Measurements from ENCODE around the gene ARRDC2. TPM values are rescaled to one million over a fixed set of nuclear protein-coding genes. Genes with fewer than 3 reads are reported as not detected.

The ARRDC2 gene
- total RNA-seq, 1 donor from 2014 or later: 13.4 TPM

GRCh38 chr19:18059902-18060301 is 51.9 kb downstream of the ARRDC2 start:
- no peak overlapping the region for H3K4me3 ChIP-seq (ENCODE audit: low read depth, low read length)
- TF ChIP-seq, protein P1, sequence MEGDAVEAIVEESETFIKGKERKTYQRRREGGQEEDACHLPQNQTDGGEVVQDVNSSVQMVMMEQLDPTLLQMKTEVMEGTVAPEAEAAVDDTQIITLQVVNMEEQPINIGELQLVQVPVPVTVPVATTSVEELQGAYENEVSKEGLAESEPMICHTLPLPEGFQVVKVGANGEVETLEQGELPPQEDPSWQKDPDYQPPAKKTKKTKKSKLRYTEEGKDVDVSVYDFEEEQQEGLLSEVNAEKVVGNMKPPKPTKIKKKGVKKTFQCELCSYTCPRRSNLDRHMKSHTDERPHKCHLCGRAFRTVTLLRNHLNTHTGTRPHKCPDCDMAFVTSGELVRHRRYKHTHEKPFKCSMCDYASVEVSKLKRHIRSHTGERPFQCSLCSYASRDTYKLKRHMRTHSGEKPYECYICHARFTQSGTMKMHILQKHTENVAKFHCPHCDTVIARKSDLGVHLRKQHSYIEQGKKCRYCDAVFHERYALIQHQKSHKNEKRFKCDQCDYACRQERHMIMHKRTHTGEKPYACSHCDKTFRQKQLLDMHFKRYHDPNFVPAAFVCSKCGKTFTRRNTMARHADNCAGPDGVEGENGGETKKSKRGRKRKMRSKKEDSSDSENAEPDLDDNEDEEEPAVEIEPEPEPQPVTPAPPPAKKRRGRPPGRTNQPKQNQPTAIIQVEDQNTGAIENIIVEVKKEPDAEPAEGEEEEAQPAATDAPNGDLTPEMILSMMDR (conservative IDR thresholded peaks at IDR 0.05; ENCODE audit: low read depth, low read length): no peak
- no peak for DNase-seq (ENCODE audit: low read depth)

DNA sequence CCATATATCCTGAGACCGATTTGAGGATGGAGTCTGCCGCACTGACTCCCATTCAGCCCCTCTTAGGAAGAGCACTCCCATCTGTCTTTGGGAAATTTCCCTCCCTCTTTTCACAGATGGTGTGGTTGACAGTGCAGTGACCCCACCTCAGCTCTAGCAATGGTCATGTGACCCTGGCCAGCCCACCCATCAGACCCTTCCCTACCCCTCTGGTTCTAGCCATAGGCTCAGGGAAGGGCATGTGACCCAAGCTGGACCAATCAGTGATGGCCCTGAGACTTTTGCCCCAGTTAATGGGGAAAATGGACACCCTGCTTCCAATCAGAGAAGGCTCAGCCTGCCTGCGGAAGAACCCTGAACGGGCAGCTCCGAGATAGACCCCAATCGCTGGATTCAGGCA is 52.5 kb downstream of the ARRDC2 start:
- TF ChIP-seq, protein P1 (conservative IDR thresholded peaks at IDR 0.05; ENCODE audit: low read depth, low read length): no peak
- no peak for DNase-seq (ENCODE audit: low read depth)
- no peak overlapping the region for H3K4me3 ChIP-seq (ENCODE audit: low read depth, low read length)

DNA sequence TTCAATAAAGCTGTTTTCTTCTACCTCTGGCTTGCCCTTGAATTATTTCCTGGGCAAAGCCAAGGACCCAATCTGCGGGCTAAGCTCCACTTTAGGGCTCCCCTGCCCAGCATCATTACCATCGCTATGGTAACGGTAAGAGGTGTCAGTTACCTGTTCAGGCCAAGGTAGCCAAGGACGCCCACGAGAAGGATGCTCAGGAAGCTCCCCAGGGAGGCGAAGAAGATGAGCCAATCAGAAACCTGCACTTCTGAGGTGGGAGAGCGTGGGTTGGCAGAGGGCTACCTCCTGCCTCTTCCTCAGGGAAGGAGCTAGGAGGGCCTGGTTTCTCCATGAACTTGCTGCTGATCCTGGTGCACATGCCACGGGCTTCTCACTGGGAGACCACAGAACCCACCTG is 54.1 kb downstream of the ARRDC2 start:
- TF ChIP-seq, protein P1 (conservative IDR thresholded peaks at IDR 0.05; ENCODE audit: low read depth, low read length): no peak
- no peak overlapping the region for H3K4me3 ChIP-seq (ENCODE audit: low read depth, low read length)
- DNase-seq (ENCODE audit: low read depth): no peak

DNA sequence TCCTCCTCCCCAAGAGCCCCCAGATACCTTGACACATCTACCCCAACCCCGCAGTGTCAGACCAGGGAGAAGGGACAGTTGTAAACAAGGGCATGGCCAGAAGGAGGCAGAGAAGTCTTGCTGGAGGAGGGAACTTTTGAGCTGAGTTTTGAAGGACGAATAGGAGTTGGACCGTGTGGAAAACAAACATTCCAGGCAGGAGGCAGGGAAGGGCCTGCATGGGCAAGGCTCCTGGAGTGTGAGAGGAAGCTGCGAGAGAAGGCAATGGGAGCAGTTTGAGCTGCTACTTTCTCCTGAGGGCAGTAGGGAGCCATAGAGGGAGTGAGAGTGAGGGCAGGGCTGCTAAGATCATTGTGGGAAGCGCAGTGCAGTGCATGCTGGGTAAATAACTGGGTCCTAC is 55.5 kb downstream of the ARRDC2 start:
- no peak for DNase-seq (ENCODE audit: low read depth)
- TF ChIP-seq, protein P1 (conservative IDR thresholded peaks at IDR 0.05; ENCODE audit: low read depth, low read length): no peak
- H3K4me3 ChIP-seq (ENCODE audit: low read depth, low read length): no peak overlapping the region

Other genes starting within 250 kb of the ARRDC2 start
- gene B3GNT3, start 213.0 kb upstream of the ARRDC2 start, total RNA-seq: 11.1 and 17.3 TPM in 2 replicates
- not detected in 2 replicates for gene INSL3, start 186.7 kb upstream of the ARRDC2 start, total RNA-seq
- gene JAK3, start 160.2 kb upstream of the ARRDC2 start, total RNA-seq: 5.3 and 8.0 TPM in 2 replicates
- gene RPL18A, start 148.3 kb upstream of the ARRDC2 start, total RNA-seq: 1,780 and 2,411 TPM in 2 replicates
- gene SLC5A5, start 136.2 kb upstream of the ARRDC2 start, total RNA-seq: not detected in 2 replicates
- gene CCDC124, start 75.2 kb upstream of the ARRDC2 start, total RNA-seq: 68.4 and 115 TPM in 2 replicates
- not detected in 2 replicates for gene KCNN1, start 41.1 kb upstream of the ARRDC2 start, total RNA-seq
- not detected in 2 replicates for gene IL12RB1, start 78.8 kb downstream of the ARRDC2 start, total RNA-seq
- gene MAST3, start 89.6 kb downstream of the ARRDC2 start, total RNA-seq: 1.7 and 3.5 TPM in 2 replicates
- gene PIK3R2, start 145.0 kb downstream of the ARRDC2 start, total RNA-seq: 15.3 and 19.9 TPM in 2 replicates
- 10.1 and 11.3 TPM in 2 replicates for gene IFI30, start 165.6 kb downstream of the ARRDC2 start, total RNA-seq
- gene MPV17L2, start 185.0 kb downstream of the ARRDC2 start, total RNA-seq: 50.1 and 70.9 TPM in 2 replicates
- gene RAB3A, start 195.9 kb downstream of the ARRDC2 start, total RNA-seq: 0.17 and 0.43 TPM in 2 replicates
- gene PDE4C, start 218.3 kb downstream of the ARRDC2 start, total RNA-seq: 0.63 TPM in 1 of 2 replicates, not detected in the other